SK-N-SH (cell line): ENCODE results near the gene ZNF837. TPM values are rescaled to one million over a fixed set of nuclear protein-coding genes. Genes with fewer than 3 reads are reported as not detected.

Source experiments
- CTCF ChIA-PET: fragments of 300-600, 350-600 bp; formaldehyde crosslinking; extraction: SDS; loops from one replicate; lab custom pipeline; 2021; lab: Yijun Ruan, JAX
- POLR2A ChIA-PET: fragments of 350-600 bp; sonication (Branson Sonifier 250); formaldehyde crosslinking; extraction: SDS; loops from one replicate; lab custom pipeline; 2020; ENCODE audit warnings: antibody characterized with exemption, inconsistent platforms; lab: Yijun Ruan, JAX
- DNase-seq: peaks from one replicate; pipeline ENCODE4 v3.0.0; 2012
- H2AFZ ChIP-seq: fragments of 200-600 bp; sonication (generic); 2 replicates; pipeline ENCODE4 v1.8.1; 2016; ENCODE audit warnings: antibody characterized with exemption, mild to moderate bottlenecking, low read depth
- H3F3A ChIP-seq: fragments of 200-600 bp; sonication (generic); replicated peaks from 2 replicates; pipeline ENCODE3; 2016; ENCODE audit warnings: antibody characterized with exemption, mild to moderate bottlenecking; ENCODE audit not compliant: insufficient read depth
- H3K27ac ChIP-seq, 2 experiments: fragments of 200-500 bp in 1 of 2; fragments of 200-600 bp in 1 of 2; sonication (Bioruptor generic) in 1 of 2; sonication (generic), shearing (Covaris generic) in 1 of 2; 2 replicates each; pipeline versions ENCODE4 v1.5.1 to v1.6.1; 2014 to 2016; ENCODE audit warnings: low read depth in 2 of 2, inconsistent platforms in 1 of 2, low read length in 1 of 2, mild to moderate bottlenecking in 1 of 2, mixed read lengths in 1 of 2
- H3K27me3 ChIP-seq: fragments of 200-600 bp; sonication (generic), shearing (Covaris generic); 2 replicates; pipeline ENCODE4 v1.6.1; 2016; ENCODE audit warnings: mixed run types; ENCODE audit not compliant: insufficient read depth
- H3K36me3 ChIP-seq, 2 experiments: fragments of 200-500 bp in 1 of 2; fragments of 200-600 bp in 1 of 2; sonication (Bioruptor generic) in 1 of 2; sonication (generic) in 1 of 2; replicated peaks in 1 of 2; 2 replicates each; pipeline versions ENCODE3 to v1.5.1; 2014 to 2016; ENCODE audit warnings: low read length in 1 of 2, mild to moderate bottlenecking in 1 of 2; ENCODE audit not compliant: insufficient read depth in 2 of 2, control insufficient read depth in 1 of 2
- H3K4me1 ChIP-seq, 2 experiments: fragments of 200-500 bp in 1 of 2; fragments of 200-600 bp in 1 of 2; sonication (Bioruptor generic) in 1 of 2; sonication (generic), shearing (Covaris generic) in 1 of 2; 2 replicates each; pipeline versions ENCODE4 v1.5.1 to v1.6.1; 2014 to 2016; ENCODE audit warnings: low read depth in 1 of 2, low read length in 1 of 2, mixed run types in 1 of 2; ENCODE audit not compliant: insufficient read depth in 2 of 2, control insufficient read depth in 1 of 2
- H3K4me2 ChIP-seq: fragments of 200-600 bp; sonication (generic), shearing (Covaris generic); 2 replicates; pipeline ENCODE4 v1.6.1; 2017; ENCODE audit warnings: mixed run types
- H3K4me3 ChIP-seq, 2 experiments: fragments of 200-500 bp in 1 of 2; fragments of 200-600 bp in 1 of 2; sonication (Bioruptor generic) in 1 of 2; sonication (generic), shearing (Covaris generic) in 1 of 2; 2 replicates each; pipeline versions ENCODE4 v1.5.1 to v1.8.1; 2014 to 2016; ENCODE audit warnings: low read depth in 2 of 2, inconsistent platforms in 1 of 2, low read length in 1 of 2, mild to moderate bottlenecking in 1 of 2, mixed read lengths in 1 of 2, moderate library complexity in 1 of 2
- H3K79me2 ChIP-seq: fragments of 200-600 bp; sonication (generic); 2 replicates; pipeline ENCODE4 v1.8.1; 2017; ENCODE audit warnings: mild to moderate bottlenecking; ENCODE audit not compliant: insufficient read depth
- H3K9ac ChIP-seq: fragments of 200-600 bp; sonication (generic); 2 replicates; pipeline ENCODE4 v1.6.1; 2017; ENCODE audit warnings: mixed run types
- H3K9me2 ChIP-seq: fragments of 200-600 bp; sonication (generic); 2 replicates; pipeline ENCODE4 v1.6.1; 2017; ENCODE audit warnings: mixed run types
- H3K9me3 ChIP-seq: fragments of 200-600 bp; sonication (generic); 2 replicates; pipeline ENCODE4 v1.6.1; 2017; ENCODE audit warnings: mixed run types, mild to moderate bottlenecking, moderate library complexity
- H4K20me1 ChIP-seq: fragments of 200-600 bp; sonication (generic); 2 replicates; pipeline ENCODE4 v1.6.1; 2017; ENCODE audit warnings: mild to moderate bottlenecking, mixed run types; ENCODE audit not compliant: insufficient read depth
- EP300 ChIP-seq, 2 experiments: IDR thresholded peaks; 2 replicates each; pipeline versions ENCODE4 v1.4.0 to v1.6.1; 2012; ENCODE audit warnings: borderline replicate concordance in 1 of 2, low read depth in 1 of 2, low read length in 1 of 2
- FOSL2 ChIP-seq: IDR thresholded peaks from 2 replicates; pipeline ENCODE4 v1.4.0; 2012; ENCODE audit warnings: low read depth, mild to moderate bottlenecking, moderate library complexity, borderline replicate concordance
- FOXJ3 ChIP-seq: sonication (generic); formaldehyde crosslinking; IDR thresholded peaks from 2 replicates; pipeline ENCODE4 v1.5.1; 2020; ENCODE audit warnings: mild to moderate bottlenecking, missing genetic modification reagents
- FOXM1 ChIP-seq: IDR thresholded peaks from 2 replicates; pipeline ENCODE4 v1.4.0; 2012; ENCODE audit warnings: low read depth, mild to moderate bottlenecking
- GABPA ChIP-seq: IDR thresholded peaks from 2 replicates; pipeline ENCODE4 v1.4.0; 2012; ENCODE audit warnings: low read depth, mild to moderate bottlenecking
- GATA2 ChIP-seq: sonication (generic); formaldehyde crosslinking; IDR thresholded peaks from 2 replicates; pipeline ENCODE4 v1.5.0; 2020; ENCODE audit warnings: mild to moderate bottlenecking, missing genetic modification reagents
- JUND ChIP-seq: IDR thresholded peaks from 2 replicates; pipeline ENCODE4 v1.4.0; 2012
- MEF2A ChIP-seq: IDR thresholded peaks from 2 replicates; pipeline ENCODE4 v1.4.0; 2012; ENCODE audit warnings: low read depth, borderline replicate concordance
- NRF1 ChIP-seq: IDR thresholded peaks from 2 replicates; pipeline ENCODE4 v1.6.1; 2012; ENCODE audit warnings: low read depth, mild to moderate bottlenecking, low read length
- POLR2AphosphoS5 ChIP-seq: IDR thresholded peaks from 2 replicates; pipeline ENCODE4 v1.6.1; 2012; ENCODE audit warnings: low read depth, low read length
- RAD21 ChIP-seq: IDR thresholded peaks from 2 replicates; pipeline ENCODE4 v1.6.1; 2012; ENCODE audit warnings: mild to moderate bottlenecking, low read length
- RCOR1 ChIP-seq: fragments of 150-350 bp; IDR thresholded peaks from 2 replicates; pipeline ENCODE4 v1.6.1; 2017; ENCODE audit warnings: antibody characterized with exemption, low read length
- RFX5 ChIP-seq: IDR thresholded peaks from 2 replicates; pipeline ENCODE4 v1.6.1; 2012; ENCODE audit warnings: mild to moderate bottlenecking, improper control_type of control experiment, low read length
- RXRA ChIP-seq: IDR thresholded peaks from 2 replicates; pipeline ENCODE4 v1.4.0; 2012; ENCODE audit warnings: low read depth, mild to moderate bottlenecking, borderline replicate concordance
- SMC3 ChIP-seq: IDR thresholded peaks from 2 replicates; pipeline ENCODE4 v1.6.1; 2012; ENCODE audit warnings: low read depth, low read length, improper control_type of control experiment
- TCF12 ChIP-seq: IDR thresholded peaks from 2 replicates; pipeline ENCODE4 v1.4.0; 2012
- TEAD4 ChIP-seq: IDR thresholded peaks from 2 replicates; pipeline ENCODE4 v1.4.0; 2012; ENCODE audit warnings: mild to moderate bottlenecking, borderline replicate concordance; ENCODE audit not compliant: insufficient read depth
- WGBS: methylation state at CpG from one replicate; pipeline ENCODE4 v1.1.6; 2017; ENCODE audit warnings: low lambda C conversion rate; 5-methylcytosine and 5-hydroxymethylcytosine counted together
- polyA plus RNA-seq, 3 experiments: library from polyadenylated mRNA; depleted of rRNA; stranded (reverse); fragments of >200 nt; gene quantifications; 2 replicates each; pipeline ENCODE4 v1.2.3, GENCODE V29; 2012
- TF ChIP-seq, protein P1 (sequence below): IDR thresholded peaks from 2 replicates; pipeline ENCODE4 v1.6.1; 2012; ENCODE audit warnings: mild to moderate bottlenecking, low read depth, low read length, moderate library complexity
- TF ChIP-seq, protein P2 (sequence below): IDR thresholded peaks from 2 replicates; pipeline ENCODE4 v1.4.0; 2012; ENCODE audit warnings: low read depth
- TF ChIP-seq, protein P3 (sequence below): IDR thresholded peaks from 2 replicates; pipeline ENCODE4 v1.4.0; 2012; ENCODE audit warnings: low read depth, borderline replicate concordance

Gene ZNF837
- polyA plus RNA-seq, 1 of the 3 experiments (the other 2 are of a cell fraction) = 1.6 TPM

DNA sequence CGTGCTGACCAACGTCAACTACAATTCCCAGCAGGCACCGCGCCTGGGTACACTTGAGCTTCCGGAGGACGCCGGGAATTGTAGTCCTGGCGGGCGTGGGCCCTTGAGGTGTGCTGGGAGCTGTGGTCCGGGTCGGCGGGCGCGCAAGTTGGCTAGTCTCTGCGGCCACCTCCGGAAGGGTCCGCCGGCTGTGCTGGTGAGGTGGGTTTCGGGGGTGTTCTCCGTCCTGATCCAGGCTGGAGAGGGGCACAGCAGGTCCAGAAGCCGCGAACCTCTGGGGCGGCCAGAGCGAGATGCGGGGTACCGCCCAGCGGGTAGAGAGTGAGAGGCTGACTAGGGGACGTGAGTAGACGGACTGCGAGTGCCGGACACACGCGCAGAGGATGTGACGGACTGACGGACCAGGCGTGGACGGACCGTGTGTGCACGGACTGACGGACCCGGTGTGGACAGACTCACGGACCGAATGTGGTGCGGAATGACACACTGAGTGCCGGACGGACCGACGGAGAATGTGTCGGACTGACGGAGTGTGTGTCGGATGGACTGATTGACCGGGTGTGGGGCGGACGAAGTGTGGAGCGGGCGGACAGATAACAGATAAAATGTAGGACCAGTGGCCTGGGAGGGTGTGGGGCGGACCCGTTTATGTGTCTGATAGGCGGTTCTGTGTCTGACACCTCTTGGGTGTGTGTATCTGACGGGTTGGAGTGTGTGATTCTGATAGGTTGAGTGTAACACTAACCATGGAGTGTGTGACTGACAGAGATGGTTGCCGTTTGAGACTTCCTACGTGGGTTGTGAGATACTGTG is 53.7 kb downstream of the ZNF837 start, which contains the start of gene ZSCAN22 (continued):
- no peak for TF ChIP-seq FOSL2
- no peak for TF ChIP-seq RFX5
- peak; percentile 32; the same call in 1 of the 2 replicates for TF ChIP-seq RCOR1
- TF ChIP-seq SMC3 = no peak
- no peak for TF ChIP-seq FOXM1
- TF ChIP-seq JUND = no peak
- TF ChIP-seq, protein P1, sequence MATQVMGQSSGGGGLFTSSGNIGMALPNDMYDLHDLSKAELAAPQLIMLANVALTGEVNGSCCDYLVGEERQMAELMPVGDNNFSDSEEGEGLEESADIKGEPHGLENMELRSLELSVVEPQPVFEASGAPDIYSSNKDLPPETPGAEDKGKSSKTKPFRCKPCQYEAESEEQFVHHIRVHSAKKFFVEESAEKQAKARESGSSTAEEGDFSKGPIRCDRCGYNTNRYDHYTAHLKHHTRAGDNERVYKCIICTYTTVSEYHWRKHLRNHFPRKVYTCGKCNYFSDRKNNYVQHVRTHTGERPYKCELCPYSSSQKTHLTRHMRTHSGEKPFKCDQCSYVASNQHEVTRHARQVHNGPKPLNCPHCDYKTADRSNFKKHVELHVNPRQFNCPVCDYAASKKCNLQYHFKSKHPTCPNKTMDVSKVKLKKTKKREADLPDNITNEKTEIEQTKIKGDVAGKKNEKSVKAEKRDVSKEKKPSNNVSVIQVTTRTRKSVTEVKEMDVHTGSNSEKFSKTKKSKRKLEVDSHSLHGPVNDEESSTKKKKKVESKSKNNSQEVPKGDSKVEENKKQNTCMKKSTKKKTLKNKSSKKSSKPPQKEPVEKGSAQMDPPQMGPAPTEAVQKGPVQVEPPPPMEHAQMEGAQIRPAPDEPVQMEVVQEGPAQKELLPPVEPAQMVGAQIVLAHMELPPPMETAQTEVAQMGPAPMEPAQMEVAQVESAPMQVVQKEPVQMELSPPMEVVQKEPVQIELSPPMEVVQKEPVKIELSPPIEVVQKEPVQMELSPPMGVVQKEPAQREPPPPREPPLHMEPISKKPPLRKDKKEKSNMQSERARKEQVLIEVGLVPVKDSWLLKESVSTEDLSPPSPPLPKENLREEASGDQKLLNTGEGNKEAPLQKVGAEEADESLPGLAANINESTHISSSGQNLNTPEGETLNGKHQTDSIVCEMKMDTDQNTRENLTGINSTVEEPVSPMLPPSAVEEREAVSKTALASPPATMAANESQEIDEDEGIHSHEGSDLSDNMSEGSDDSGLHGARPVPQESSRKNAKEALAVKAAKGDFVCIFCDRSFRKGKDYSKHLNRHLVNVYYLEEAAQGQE = no peak; the same call in 1 of the 2 replicates
- no peak for TF ChIP-seq RXRA
- TF ChIP-seq FOXJ3 (CRISPR knock-in tag) = peak; percentile 82
- TF ChIP-seq GABPA = peak; percentile 91

DNA sequence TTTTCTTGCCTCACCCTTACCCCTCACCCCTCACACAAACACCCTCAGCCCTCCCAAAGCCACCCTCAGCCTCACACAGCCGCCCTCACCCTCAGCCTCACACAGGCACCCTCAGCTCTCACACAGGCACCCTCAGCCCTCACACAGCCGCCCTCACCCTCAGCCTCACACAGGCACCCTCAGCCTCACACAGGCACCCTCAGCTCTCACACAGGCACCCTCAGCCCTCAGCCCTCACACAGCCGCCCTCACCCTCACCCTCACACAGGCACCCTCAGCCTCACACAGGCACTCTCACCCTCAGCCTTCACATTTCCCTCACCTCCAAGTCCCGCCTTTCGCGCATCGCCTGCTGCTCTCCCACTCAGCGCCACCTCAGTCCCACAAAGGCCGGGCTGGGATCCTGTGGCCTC is 54.3 kb downstream of the ZNF837 start:
- H3K4me1 ChIP-seq = peaks cover 0 to 19% of the 10 kb centered on the region in 2 experiments; a peak in 1 of 4 replicates
- peak overlapping the region; percentile 70 to 89 for H3K4me3 ChIP-seq
- no peaks in the 10 kb centered on the region for H3K27me3 ChIP-seq
- H3K36me3 ChIP-seq = peaks cover 3 to 4% of the 10 kb centered on the region in 2 experiments
- peak overlapping the region; percentile 83 to 90; a peak in 2 of 4 replicates for H3K27ac ChIP-seq
- peaks cover 51% of the 10 kb centered on the region for H3K79me2 ChIP-seq
- peak overlapping the region; percentile 87; the same call in 1 of the 2 replicates for H2AFZ ChIP-seq
- H3F3A ChIP-seq = no peaks in the 10 kb centered on the region
- WGBS = 2% methylated on average over 9 of the region's 9 CpGs
- DNase-seq = no peak
- CTCF ChIA-PET = interaction anchor here (1.0 to 3.7 kb wide), 4 partner anchors 18 to 193 kb away, joined by 3 to 17 read pairs (median 3); partner anchors contain the start of gene ZBTB45
- peak overlapping the region; percentile 91 for H3K9ac ChIP-seq
- no peaks in the 10 kb centered on the region for H4K20me1 ChIP-seq
- H3K9me3 ChIP-seq = no peaks in the 10 kb centered on the region
- H3K9me2 ChIP-seq = no peaks in the 10 kb centered on the region
- peak overlapping the region; percentile 92 for H3K4me2 ChIP-seq
- POLR2A ChIA-PET = interaction anchor here (0.6 to 1.6 kb wide), 7 partner anchors 14 to 193 kb away, joined by 3 to 13 read pairs (median 8); partner anchors contain the start of genes ERVK3-1, ZBTB45, ZNF497 and ZNF8
- no peak for TF ChIP-seq GABPA
- TF ChIP-seq, protein P2, sequence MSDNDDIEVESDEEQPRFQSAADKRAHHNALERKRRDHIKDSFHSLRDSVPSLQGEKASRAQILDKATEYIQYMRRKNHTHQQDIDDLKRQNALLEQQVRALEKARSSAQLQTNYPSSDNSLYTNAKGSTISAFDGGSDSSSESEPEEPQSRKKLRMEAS = no peak
- no peak for TF ChIP-seq FOSL2
- TF ChIP-seq, protein P1 = no peak
- no peak for TF ChIP-seq TCF12
- no peak for TF ChIP-seq RXRA
- no peak for TF ChIP-seq GATA2 (CRISPR knock-in tag)
- TF ChIP-seq RAD21 = no peak
- TF ChIP-seq FOXJ3 (CRISPR knock-in tag) = no peak
- TF ChIP-seq POLR2AphosphoS5 = no peak
- TF ChIP-seq TEAD4 = no peak
- TF ChIP-seq EP300 (IDR thresholded peaks at IDR 0.05; ENCODE audit: borderline replicate concordance in 1 of 2, low read depth in 1 of 2, low read length in 1 of 2) = no peak
- TF ChIP-seq, protein P3, sequence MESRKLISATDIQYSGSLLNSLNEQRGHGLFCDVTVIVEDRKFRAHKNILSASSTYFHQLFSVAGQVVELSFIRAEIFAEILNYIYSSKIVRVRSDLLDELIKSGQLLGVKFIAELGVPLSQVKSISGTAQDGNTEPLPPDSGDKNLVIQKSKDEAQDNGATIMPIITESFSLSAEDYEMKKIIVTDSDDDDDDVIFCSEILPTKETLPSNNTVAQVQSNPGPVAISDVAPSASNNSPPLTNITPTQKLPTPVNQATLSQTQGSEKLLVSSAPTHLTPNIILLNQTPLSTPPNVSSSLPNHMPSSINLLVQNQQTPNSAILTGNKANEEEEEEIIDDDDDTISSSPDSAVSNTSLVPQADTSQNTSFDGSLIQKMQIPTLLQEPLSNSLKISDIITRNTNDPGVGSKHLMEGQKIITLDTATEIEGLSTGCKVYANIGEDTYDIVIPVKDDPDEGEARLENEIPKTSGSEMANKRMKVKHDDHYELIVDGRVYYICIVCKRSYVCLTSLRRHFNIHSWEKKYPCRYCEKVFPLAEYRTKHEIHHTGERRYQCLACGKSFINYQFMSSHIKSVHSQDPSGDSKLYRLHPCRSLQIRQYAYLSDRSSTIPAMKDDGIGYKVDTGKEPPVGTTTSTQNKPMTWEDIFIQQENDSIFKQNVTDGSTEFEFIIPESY = no peak
- TF ChIP-seq SMC3 = no peak
- no peak for TF ChIP-seq MEF2A
- TF ChIP-seq NRF1 = no peak
